Ishikawa (cell line): ENCODE results near the gene CRYBG2.

Experiments
- CEBPB ChIP-seq: IDR thresholded peaks from 2 replicates; pipeline ENCODE4 v1.6.1; 2012
- EP300 ChIP-seq: IDR thresholded peaks from 2 replicates; pipeline ENCODE4 v1.6.1; 2012; ENCODE audit warnings: borderline replicate concordance
- FOXM1 ChIP-seq: IDR thresholded peaks from 2 replicates; pipeline ENCODE4 v1.6.1; 2012; ENCODE audit warnings: low read depth, borderline replicate concordance
- RAD21 ChIP-seq: IDR thresholded peaks from 2 replicates; pipeline ENCODE4 v1.6.1; 2012; ENCODE audit warnings: low read depth
- TAF1 ChIP-seq: IDR thresholded peaks from 2 replicates; pipeline ENCODE4 v1.6.1; 2012; ENCODE audit warnings: low read depth, mild to moderate bottlenecking
- TEAD4 ChIP-seq: IDR thresholded peaks from 2 replicates; pipeline ENCODE4 v1.6.1; 2012
- YY1 ChIP-seq: IDR thresholded peaks from 2 replicates; pipeline ENCODE4 v1.6.1; 2012; ENCODE audit warnings: low read depth
- TF ChIP-seq, protein P1 (sequence below): IDR thresholded peaks from 2 replicates; pipeline ENCODE4 v1.6.1; 2012
- TF ChIP-seq, protein P2 (sequence below): IDR thresholded peaks from 2 replicates; pipeline ENCODE4 v1.6.1; 2012; ENCODE audit warnings: low read depth, mild to moderate bottlenecking

DNA sequence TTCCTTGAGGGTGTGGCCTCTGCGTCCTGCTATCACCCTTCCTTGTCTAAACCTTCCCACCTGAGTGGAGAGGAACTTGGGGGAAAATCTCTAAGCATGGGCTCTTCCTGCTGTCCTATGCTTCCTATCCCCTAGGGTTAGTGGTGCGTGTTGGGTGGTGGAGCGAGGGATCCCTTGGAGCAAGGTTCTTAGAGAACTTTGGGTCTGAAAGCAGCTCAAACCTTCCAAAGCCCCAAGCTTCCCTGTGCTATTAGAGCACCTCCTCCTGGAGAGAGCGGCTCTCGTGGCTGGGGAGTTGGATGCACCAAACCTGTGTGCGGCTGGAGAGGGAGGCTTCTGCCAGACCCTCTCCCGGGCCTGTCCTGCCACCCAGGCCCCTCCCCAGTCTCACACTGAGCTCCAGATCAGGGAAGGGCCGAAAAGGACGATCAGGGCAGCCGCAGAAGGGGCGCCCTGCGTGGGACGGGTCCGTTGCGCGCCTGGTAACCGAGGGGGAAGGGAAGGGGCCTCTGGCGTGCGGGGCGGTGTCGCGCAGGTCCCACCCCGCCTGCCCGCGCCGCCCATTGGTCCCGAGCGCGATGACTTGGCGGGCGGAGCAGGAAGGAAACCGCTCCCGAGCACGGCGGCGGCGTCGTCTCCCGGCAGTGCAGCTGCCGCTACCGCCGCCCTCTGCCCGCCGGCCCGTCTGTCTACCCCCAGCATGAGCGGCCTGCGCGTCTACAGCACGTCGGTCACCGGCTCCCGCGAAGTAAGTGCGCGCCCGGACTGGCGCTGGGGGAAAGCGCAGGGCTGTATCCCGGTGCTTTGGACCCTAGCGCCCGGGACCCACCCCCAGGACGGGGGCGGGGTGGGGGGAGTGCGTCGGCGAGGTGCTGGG, 74.2 kb downstream of the CRYBG2 start, which contains the start of gene SH3BGRL3:
- TF ChIP-seq RAD21, result no peak
- TF ChIP-seq, protein P1, sequence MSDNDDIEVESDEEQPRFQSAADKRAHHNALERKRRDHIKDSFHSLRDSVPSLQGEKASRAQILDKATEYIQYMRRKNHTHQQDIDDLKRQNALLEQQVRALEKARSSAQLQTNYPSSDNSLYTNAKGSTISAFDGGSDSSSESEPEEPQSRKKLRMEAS, result peak; percentile 89
- no peak for TF ChIP-seq EP300
- peak; percentile 30; the same call in 1 of the 2 replicates for TF ChIP-seq YY1
- no peak for TF ChIP-seq CEBPB
- TF ChIP-seq, protein P2, sequence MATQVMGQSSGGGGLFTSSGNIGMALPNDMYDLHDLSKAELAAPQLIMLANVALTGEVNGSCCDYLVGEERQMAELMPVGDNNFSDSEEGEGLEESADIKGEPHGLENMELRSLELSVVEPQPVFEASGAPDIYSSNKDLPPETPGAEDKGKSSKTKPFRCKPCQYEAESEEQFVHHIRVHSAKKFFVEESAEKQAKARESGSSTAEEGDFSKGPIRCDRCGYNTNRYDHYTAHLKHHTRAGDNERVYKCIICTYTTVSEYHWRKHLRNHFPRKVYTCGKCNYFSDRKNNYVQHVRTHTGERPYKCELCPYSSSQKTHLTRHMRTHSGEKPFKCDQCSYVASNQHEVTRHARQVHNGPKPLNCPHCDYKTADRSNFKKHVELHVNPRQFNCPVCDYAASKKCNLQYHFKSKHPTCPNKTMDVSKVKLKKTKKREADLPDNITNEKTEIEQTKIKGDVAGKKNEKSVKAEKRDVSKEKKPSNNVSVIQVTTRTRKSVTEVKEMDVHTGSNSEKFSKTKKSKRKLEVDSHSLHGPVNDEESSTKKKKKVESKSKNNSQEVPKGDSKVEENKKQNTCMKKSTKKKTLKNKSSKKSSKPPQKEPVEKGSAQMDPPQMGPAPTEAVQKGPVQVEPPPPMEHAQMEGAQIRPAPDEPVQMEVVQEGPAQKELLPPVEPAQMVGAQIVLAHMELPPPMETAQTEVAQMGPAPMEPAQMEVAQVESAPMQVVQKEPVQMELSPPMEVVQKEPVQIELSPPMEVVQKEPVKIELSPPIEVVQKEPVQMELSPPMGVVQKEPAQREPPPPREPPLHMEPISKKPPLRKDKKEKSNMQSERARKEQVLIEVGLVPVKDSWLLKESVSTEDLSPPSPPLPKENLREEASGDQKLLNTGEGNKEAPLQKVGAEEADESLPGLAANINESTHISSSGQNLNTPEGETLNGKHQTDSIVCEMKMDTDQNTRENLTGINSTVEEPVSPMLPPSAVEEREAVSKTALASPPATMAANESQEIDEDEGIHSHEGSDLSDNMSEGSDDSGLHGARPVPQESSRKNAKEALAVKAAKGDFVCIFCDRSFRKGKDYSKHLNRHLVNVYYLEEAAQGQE, result no peak
- no peak for TF ChIP-seq TEAD4
- peak; percentile 56; the same call in 1 of the 2 replicates for TF ChIP-seq TAF1
- no peak for TF ChIP-seq FOXM1
